Measurements from ENCODE around the gene CITED1.

DNA sequence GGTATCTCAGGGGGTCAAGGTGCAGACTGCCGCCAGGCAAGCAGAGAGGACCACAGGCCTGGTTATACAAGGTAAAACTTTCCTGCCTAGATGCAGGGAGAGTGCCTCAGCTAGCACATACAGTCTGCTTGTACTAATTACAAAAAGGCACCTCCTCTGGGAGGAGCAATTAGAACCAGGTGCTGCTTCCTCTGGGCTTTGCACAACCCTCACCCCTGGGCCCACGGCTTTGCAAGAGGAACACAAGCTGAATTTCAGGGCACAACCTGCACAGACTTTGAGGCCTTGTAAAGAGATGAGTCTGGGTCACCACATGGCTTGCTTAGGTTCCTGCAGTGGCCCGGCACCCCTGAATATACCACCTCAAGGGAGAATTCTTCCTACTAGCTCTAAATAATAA is 9.2 kb upstream of the CITED1 start:
- TF ChIP-seq CTCF (IDR thresholded peaks at IDR 0.05) (no peak), POLR2A (IDR thresholded peaks at IDR 0.05) (no peak)
